ENCODE results near the gene TEC.

GRCh38 chr4:48237996-48238645 is 31.5 kb downstream of the TEC start:
- TF ChIP-seq POLR2A (IDR thresholded peaks at IDR 0.05), result no peak
- TF ChIP-seq CTCF (IDR thresholded peaks at IDR 0.05), result no peak

All from thyroid gland (tissue), 4 donors.